ENCODE measurements around the gene PROZ. TPM values are rescaled to one million over a fixed set of nuclear protein-coding genes. Genes with fewer than 3 reads are reported as not detected.

PROZ gene
- total and polyA plus RNA-seq, 2 of the 13 experiments (the other 11 are each of a cell fraction or from before 2014, with no cell fraction given) = 5.6 to 22.5 TPM

GRCh38 chr13:113125506-113126264, 32.8 kb upstream of the PROZ start (continued):
- TF ChIP-seq ZFP91 (CRISPR knock-in tag; IDR thresholded peaks at IDR 0.05; ENCODE audit: borderline replicate concordance) (peak; percentile 40; the same call in 1 of the 2 replicates), MAZ (IDR thresholded peaks at IDR 0.05; ENCODE audit: borderline replicate concordance, low read depth, low read length) (no peak), MAZ (CRISPR knock-in tag; IDR thresholded peaks at IDR 0.05; ENCODE audit: low read depth) (0 out of 2 replicates have a peak, but pooled peaks have one; percentile 23), PAF1 (CRISPR knock-in tag; IDR thresholded peaks at IDR 0.05) (peak; percentile 53; the same call in 1 of the 2 replicates), AKAP8 (CRISPR knock-in tag; IDR thresholded peaks at IDR 0.05) (0 out of 2 replicates have a peak, but pooled peaks have one; percentile 41), BCL3 (CRISPR knock-in tag; IDR thresholded peaks at IDR 0.05) (0 out of 2 replicates have a peak, but pooled peaks have one; percentile 21)

All from HepG2 (cell line).